Skeletal muscle tissue (tissue), 4 donors: ENCODE data around the gene CIB2. TPM values are rescaled to one million over a fixed set of nuclear protein-coding genes. Genes with fewer than 3 reads are reported as not detected.
A peak's percentile ranks its signal among the peaks of the same experiment; 100 is the strongest.

ENCODE experiments used
- H3K27ac ChIP-seq: one replicate; pipeline ENCODE4 v1.7.0; 2013; ENCODE audit warnings: mild to moderate bottlenecking, low read depth, low read length, inconsistent platforms
- H3K27me3 ChIP-seq, 3 donors: one replicate each; pipeline ENCODE4 v1.7.0; 2013; ENCODE audit warnings: low read length in 3 of 3; ENCODE audit not compliant: control insufficient read depth in 3 of 3, insufficient read depth in 3 of 3
- H3K36me3 ChIP-seq, 3 donors: one replicate each; pipeline ENCODE4 v1.7.0; 2013; ENCODE audit warnings: low read length in 3 of 3; ENCODE audit not compliant: control insufficient read depth in 3 of 3, insufficient read depth in 3 of 3
- H3K4me1 ChIP-seq, 3 donors: one replicate each; pipeline ENCODE4 v1.7.0; 2013; ENCODE audit warnings: low read length in 3 of 3, mild to moderate bottlenecking in 3 of 3; ENCODE audit not compliant: control insufficient read depth in 3 of 3, insufficient read depth in 3 of 3
- H3K4me3 ChIP-seq, 3 donors: one replicate each; pipeline ENCODE4 v1.7.0; 2013; ENCODE audit warnings: low read length in 3 of 3
- H3K9ac ChIP-seq, 3 donors: one replicate each; pipeline ENCODE4 v1.7.0; 2013; ENCODE audit warnings: low read length in 3 of 3, mild to moderate bottlenecking in 3 of 3, moderate library complexity in 2 of 3, low read depth in 1 of 3
- H3K9me3 ChIP-seq, 3 donors: one replicate each; pipeline ENCODE4 v1.7.0; 2013; ENCODE audit warnings: low read length in 3 of 3; ENCODE audit not compliant: control insufficient read depth in 3 of 3
- total RNA-seq: library from RNA; depleted of rRNA; stranded (reverse); fragments of >200 nt; gene quantifications from one replicate; pipeline ENCODE4 v1.2.3, GENCODE V29; 2014
- donor health status: Osteomylitis.

CIB2 gene
- total RNA-seq, 1 donor from 2014 or later = 6.3 TPM

DNA sequence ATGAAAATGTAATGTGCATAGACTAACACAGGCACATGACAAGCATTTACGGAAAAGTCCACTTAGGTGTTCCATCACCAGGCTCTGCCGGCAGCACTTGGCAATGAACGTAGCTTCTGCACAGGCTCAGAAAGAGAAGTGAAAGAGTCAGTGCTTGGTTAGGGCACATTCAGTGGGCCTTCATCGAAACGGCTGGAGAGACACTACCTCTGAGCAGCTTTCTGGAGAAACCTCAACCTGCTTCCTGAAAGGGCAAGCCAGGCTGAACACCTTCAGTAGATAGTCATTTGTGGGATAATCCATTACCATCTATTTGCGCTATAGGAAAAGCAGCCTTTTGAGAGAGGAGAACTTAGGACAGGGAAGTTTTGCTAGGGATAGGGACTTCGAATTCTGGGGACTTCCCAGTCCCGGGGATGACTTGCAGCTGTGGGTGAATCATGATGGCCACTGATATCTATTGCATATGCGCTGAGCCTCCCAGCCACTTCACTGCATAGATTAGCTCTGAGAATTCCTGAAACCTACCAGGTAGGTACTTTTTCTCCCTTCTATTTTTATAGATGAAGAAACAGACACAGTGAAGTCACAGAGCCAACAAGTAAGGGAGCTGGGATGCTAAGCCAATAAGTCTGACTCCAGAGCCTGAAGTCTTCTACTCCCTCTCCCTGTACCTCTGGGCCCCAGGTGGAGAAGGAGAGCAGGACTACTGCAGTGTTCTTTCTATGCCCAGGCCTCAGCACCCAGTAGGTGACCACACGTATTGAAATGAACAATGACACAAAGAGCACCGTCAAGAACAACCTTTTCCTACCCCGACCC is 43.1 kb downstream of the CIB2 start:
- Histone ChIP-seq H3K36me3 (no peaks in the 10 kb centered on the region), H3K27ac (no peak overlapping the region), H3K4me1 (peaks cover 12 to 23% (median 16%) of the 10 kb centered on the region in 3 donors), H3K9me3 (no peaks in the 10 kb centered on the region), H3K9ac (no peak overlapping the region), H3K27me3 (no peaks in the 10 kb centered on the region), H3K4me3 (no peak overlapping the region)

DNA sequence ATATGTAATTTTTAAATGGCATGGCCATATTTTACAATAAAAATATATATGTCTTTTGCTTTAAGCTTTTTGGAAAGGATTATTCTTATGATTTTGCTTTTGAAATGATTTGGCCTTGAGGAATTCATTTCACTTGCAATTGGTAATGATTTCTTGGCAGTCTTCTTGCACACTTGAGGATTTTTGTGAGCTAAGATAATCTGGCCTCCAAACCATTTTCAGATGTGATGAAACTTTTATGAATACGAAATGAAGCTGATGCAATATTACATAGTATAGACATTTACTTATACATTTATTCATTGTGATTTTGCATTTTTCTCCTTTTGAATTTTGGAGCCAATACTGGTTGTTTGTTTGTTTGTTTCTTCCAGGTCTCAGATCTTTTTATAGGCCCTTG is 45.3 kb downstream of the CIB2 start:
- Histone ChIP-seq H3K4me1 (peaks cover 0 to 9% (median 0%) of the 10 kb centered on the region in 3 donors), H3K9me3 (no peaks in the 10 kb centered on the region), H3K27me3 (no peaks in the 10 kb centered on the region), H3K36me3 (no peaks in the 10 kb centered on the region), H3K9ac (no peak overlapping the region), H3K4me3 (no peak overlapping the region), H3K27ac (no peak overlapping the region)

DNA sequence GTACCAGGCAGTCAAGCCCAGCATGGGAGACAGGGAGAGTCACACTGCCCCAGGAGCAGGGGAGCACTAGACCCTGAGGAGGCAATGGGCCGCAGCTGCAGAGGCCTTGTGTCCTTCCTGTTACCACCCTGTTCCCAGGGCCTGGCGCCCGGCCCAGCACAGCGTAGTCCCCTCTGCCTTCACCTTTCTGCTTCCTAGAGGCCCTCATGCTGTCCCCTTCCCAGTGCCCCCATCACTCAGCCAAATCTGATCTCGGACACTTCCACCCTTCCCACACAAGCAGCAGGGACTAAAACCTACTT is 46.8 kb downstream of the CIB2 start:
- H3K9me3 ChIP-seq = no peaks in the 10 kb centered on the region
- no peaks in the 10 kb centered on the region for H3K36me3 ChIP-seq
- H3K9ac ChIP-seq = no peak overlapping the region
- H3K27me3 ChIP-seq = no peaks in the 10 kb centered on the region
- H3K4me1 ChIP-seq = peaks cover 0 to 9% (median 0%) of the 10 kb centered on the region in 3 donors
- H3K27ac ChIP-seq = no peak overlapping the region
- H3K4me3 ChIP-seq = no peak overlapping the region

DNA sequence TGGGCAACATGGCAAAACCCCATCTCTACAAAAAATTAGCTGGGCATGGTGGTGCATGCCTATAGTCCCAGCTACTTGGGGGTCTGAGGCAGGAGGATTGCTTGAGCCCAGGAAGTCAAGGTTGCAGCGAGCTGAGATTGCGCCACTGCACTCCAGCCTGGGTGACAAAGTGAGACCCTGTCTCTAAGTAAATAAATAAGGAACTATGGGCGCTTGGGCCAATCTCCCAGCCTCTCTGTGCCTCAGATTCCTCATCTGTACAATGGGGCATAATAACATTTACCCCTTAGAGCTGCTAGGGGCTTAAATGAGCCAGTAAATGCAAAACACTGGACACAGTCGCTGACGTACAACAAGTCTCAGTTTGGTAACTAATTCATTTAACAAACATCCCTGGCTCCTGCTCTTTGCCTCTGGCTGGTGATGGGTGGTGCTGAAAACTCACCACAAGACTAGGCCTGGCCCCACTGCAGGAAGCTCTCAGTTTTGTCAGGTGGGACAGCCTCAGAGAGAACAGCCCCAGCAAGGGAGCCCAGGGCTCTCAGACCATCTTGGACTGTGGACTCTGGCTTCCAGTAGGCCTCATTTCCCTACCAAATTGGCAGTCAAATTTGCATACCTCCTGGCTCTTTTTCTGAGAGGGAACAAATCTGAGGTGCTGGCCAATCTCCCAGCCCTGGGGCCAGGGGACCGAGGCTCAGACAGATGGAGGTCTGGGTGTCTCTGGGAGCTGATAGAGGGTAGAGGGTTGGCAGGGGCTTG is 47.4 kb downstream of the CIB2 start:
- no peaks in the 10 kb centered on the region for H3K27me3 ChIP-seq
- no peak overlapping the region for H3K4me3 ChIP-seq
- peaks cover 0 to 9% (median 0%) of the 10 kb centered on the region in 3 donors for H3K4me1 ChIP-seq
- H3K27ac ChIP-seq = no peak overlapping the region
- no peaks in the 10 kb centered on the region for H3K36me3 ChIP-seq
- no peaks in the 10 kb centered on the region for H3K9me3 ChIP-seq
- H3K9ac ChIP-seq = peak overlapping the region in 1 of 3 donors; percentile 45

DNA sequence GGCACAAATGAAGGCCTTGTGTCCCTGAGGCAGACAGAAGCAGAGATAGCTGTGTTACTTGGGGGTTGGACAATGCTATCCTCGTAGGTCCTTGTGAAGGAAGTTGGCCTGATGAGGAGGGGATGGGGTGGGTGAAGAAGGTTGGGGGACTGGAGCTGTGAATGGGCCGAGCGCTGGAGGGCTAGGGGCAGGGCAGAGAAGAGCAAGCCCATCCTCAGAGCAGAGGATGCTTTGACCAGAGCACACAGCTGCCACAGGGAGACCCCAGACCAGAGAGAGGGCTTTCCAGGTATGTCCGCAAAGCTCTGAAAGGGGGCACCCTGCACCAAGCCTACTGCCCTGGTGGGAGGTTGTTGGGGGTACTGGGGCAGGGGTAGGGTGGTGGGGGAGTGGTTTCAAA is 48.1 kb downstream of the CIB2 start:
- peaks cover 0 to 11% (median 0%) of the 10 kb centered on the region in 3 donors for H3K4me1 ChIP-seq
- no peaks in the 10 kb centered on the region for H3K36me3 ChIP-seq
- H3K4me3 ChIP-seq = no peak overlapping the region
- no peak overlapping the region for H3K9ac ChIP-seq
- no peak overlapping the region for H3K27ac ChIP-seq
- H3K9me3 ChIP-seq = no peaks in the 10 kb centered on the region
- H3K27me3 ChIP-seq = no peaks in the 10 kb centered on the region

DNA sequence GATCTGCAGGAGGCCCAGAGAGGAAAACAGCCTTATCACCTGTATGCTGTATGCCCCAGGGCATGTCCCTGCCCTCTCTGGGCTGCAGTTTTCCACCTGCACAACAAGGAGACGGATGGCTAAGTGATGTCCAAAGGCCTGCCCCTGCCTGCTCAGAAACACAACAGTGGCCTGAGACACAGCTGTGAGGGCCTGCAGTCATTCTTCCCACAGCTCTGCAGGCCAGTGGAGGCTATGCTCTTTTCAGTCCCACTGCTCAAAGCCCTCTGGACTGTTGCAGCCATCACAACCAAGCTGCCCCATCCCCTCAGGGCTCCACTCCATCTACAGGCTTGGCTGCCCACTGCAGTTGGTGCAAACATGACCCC is 48.5 kb downstream of the CIB2 start:
- Histone ChIP-seq H3K4me3 (no peak overlapping the region), H3K9me3 (no peaks in the 10 kb centered on the region), H3K9ac (no peak overlapping the region), H3K36me3 (no peaks in the 10 kb centered on the region), H3K27me3 (no peaks in the 10 kb centered on the region), H3K4me1 (peaks cover 3 to 16% (median 4%) of the 10 kb centered on the region in 3 donors), H3K27ac (no peak overlapping the region)

DNA sequence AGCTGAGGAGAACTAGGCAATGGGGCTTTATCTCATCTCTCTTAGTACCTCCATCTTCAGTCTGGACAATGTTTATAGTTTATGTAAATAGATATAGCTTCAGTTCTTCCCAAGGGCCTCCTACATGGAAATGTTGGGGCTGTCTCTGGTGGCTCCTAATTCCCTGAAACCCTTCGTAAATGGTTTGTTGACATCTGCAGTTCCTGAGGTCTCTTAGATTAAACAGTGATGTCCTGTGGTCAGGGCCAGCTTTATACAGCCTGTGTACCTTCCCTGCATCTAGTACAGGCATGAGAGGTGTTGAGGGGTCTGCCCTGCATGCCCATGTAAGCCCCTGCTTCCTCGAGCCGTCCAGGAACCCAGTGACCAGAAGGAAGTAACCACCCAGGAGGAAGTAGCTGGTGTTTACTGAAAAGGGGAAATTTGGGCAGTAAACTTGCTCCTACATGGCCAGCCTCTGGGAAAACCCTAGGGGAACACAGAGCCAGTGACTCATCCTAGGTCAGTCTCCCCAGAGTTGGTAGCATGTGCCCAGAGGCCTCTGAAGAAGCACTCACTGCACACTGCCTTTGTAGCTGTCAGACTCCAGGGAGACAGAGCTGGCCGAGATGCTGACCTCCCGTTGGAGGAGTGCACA is 49.0 kb downstream of the CIB2 start:
- H3K36me3 ChIP-seq = no peaks in the 10 kb centered on the region
- H3K4me1 ChIP-seq = peaks cover 4 to 17% (median 5%) of the 10 kb centered on the region in 3 donors
- H3K27me3 ChIP-seq = no peaks in the 10 kb centered on the region
- H3K27ac ChIP-seq = no peak overlapping the region
- no peak overlapping the region for H3K4me3 ChIP-seq
- no peak overlapping the region for H3K9ac ChIP-seq
- no peaks in the 10 kb centered on the region for H3K9me3 ChIP-seq

DNA sequence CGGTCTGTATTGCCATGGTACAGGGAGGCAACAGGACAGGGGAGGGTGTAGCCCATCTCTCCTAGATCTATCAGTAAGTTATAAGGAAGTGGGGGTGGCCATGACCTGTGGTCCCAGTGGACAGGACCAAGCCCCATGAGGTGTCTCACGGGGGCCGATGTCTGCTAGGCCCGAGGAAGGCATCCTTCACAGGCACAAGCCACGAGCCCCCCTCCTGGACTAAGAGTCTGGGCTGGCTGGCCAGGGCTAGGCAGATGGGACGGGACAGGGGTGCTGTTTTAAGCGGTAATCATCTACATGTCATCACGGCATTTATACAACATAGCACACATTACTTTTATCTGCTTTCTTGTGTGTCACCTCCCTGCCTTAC is 51.2 kb downstream of the CIB2 start:
- Histone ChIP-seq H3K4me3 (no peak overlapping the region), H3K27ac (no peak overlapping the region), H3K36me3 (no peaks in the 10 kb centered on the region), H3K9ac (no peak overlapping the region), H3K4me1 (peaks cover 11 to 33% (median 17%) of the 10 kb centered on the region in 3 donors), H3K27me3 (no peaks in the 10 kb centered on the region), H3K9me3 (no peaks in the 10 kb centered on the region)

DNA sequence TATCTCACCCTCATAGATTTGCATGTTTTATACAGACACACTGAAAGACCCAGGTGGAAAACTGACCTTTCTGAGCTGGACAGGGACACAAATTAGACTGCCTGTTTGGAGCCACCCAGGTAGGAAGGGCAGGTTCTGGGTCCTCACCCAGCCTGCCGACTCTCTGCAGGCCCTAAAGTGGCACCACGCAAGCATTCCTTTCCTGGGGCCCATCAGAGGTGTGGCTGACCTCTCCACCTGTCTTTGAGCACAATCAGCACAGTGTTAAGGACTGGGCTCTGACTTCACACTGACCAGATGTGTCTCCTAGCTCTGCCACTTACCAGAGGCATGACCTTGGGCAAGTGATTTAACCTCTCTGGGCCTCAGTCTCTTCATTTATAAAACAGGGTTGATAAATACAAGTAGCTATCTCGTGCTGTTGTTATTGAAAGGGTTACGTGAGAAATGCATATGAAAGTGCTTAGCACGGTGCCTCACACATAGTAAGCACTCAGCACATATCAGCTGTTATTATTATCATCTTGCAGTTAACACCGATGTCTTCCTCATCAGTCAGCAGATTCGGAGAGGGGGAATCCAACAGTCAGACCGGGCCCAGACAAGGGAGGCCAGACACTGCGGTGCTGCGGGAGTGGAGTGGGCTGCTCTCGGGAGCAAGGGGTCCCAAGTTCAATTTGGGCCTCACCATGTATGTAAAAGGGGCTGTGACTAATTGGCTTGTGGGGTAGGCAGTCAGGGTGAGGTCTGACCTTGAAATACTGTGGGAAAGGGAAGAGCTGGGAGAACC is 51.8 kb downstream of the CIB2 start:
- no peaks in the 10 kb centered on the region for H3K27me3 ChIP-seq
- H3K9ac ChIP-seq = no peak overlapping the region
- no peak overlapping the region for H3K27ac ChIP-seq
- H3K36me3 ChIP-seq = no peaks in the 10 kb centered on the region
- peaks cover 11 to 33% (median 17%) of the 10 kb centered on the region in 3 donors for H3K4me1 ChIP-seq
- H3K9me3 ChIP-seq = no peaks in the 10 kb centered on the region
- H3K4me3 ChIP-seq = no peak overlapping the region
